Caco-2 (cell line): ENCODE measurements around the gene ZNF500. TPM values are rescaled to one million over a fixed set of nuclear protein-coding genes. Genes with fewer than 3 reads are reported as not detected.

Experiments used
- BruUV-seq: library from RNA; stranded (reverse); fragments of 400-500 nt; replicated peaks from 2 replicates; lab custom pipeline; 2021; lab: Mats Ljungman, UMichigan
- CTCF ChIA-PET: fragments of 300-600 bp; sonication (Branson Sonifier 250); formaldehyde crosslinking; loops from one replicate; lab custom pipeline; 2022; ENCODE audit warnings: antibody characterized with exemption; lab: Charles Lee
- POLR2A ChIA-PET: fragments of 300-600 bp; sonication (Branson Sonifier 250); formaldehyde crosslinking; loops from one replicate; lab custom pipeline; 2022; ENCODE audit warnings: antibody characterized with exemption; lab: Charles Lee
- DNase-seq, 2 experiments: peaks; one replicate each; pipeline versions ENCODE4 v3.0.0 to v3.0.0-alpha.2; 2020 to 2022
- H3K27me3 ChIP-seq: replicated peaks from 2 replicates; pipeline ENCODE4 v1.6.0; 2011; ENCODE audit warnings: low read length; ENCODE audit not compliant: control insufficient read depth, insufficient read depth
- H3K36me3 ChIP-seq: 2 replicates; pipeline ENCODE4 v1.5.1; 2011; ENCODE audit warnings: low read length; ENCODE audit not compliant: control insufficient read depth, insufficient read depth
- H3K4me1 ChIP-seq: fragments of 250-450 bp; sonication (Bioruptor Pico); 2 replicates; pipeline ENCODE4 v1.5.1; 2020; ENCODE audit warnings: mild to moderate bottlenecking
- H3K4me3 ChIP-seq: 2 replicates; pipeline ENCODE4 v1.5.1; 2011; ENCODE audit warnings: low read depth, mild to moderate bottlenecking, control low read depth, low read length
- H3K9me3 ChIP-seq: fragments of 250-450 bp; sonication (Bioruptor Pico); 2 replicates; pipeline ENCODE4 v1.5.1; 2020; ENCODE audit warnings: mild to moderate bottlenecking, moderate library complexity
- H3K27ac Mint-ChIP-seq: one replicate; pipeline ENCODE4 v1.8.0; 2022; ENCODE audit warnings: mixed read lengths; ENCODE audit not compliant: unreplicated experiment
- H3K27me3 Mint-ChIP-seq: one replicate; pipeline ENCODE4 v1.8.0; 2022; ENCODE audit warnings: mixed read lengths; ENCODE audit not compliant: insufficient read depth, unreplicated experiment
- H3K36me3 Mint-ChIP-seq: one replicate; pipeline ENCODE4 v1.8.0; 2022; ENCODE audit warnings: mild to moderate bottlenecking, mixed read lengths; ENCODE audit not compliant: insufficient read depth, unreplicated experiment
- H3K4me1 Mint-ChIP-seq: one replicate; pipeline ENCODE4 v1.8.0; 2022; ENCODE audit warnings: low read depth, mixed read lengths; ENCODE audit not compliant: unreplicated experiment
- H3K4me3 Mint-ChIP-seq: one replicate; pipeline ENCODE4 v1.8.0; 2022; ENCODE audit warnings: mild to moderate bottlenecking, moderate library complexity, mixed read lengths; ENCODE audit not compliant: unreplicated experiment
- H3K9me3 Mint-ChIP-seq: one replicate; pipeline ENCODE4 v1.8.0; 2022; ENCODE audit warnings: mixed read lengths; ENCODE audit not compliant: unreplicated experiment
- CTCF ChIP-seq, 2 experiments: fragments of 200-600 bp in 1 of 2; IDR thresholded peaks; 1 replicate in 1 of 2; 2 replicates in 1 of 2; pipeline versions ENCODE4 v1.5.1 to v1.8.0; 2011 to 2022; ENCODE audit warnings: antibody characterized with exemption in 1 of 2, control low read depth in 1 of 2, inconsistent platforms in 1 of 2, low read depth in 1 of 2, low read length in 1 of 2, mild to moderate bottlenecking in 1 of 2, moderate library complexity in 1 of 2; ENCODE audit not compliant: insufficient read depth in 1 of 2, severe bottlenecking in 1 of 2, unreplicated experiment in 1 of 2
- intact Hi-C: fragments of 100-400 bp; cut with micrococcal nuclease; formaldehyde crosslinking; loops from one replicate; pipeline ENCODE4 v1.10.0; 2022; ENCODE audit not compliant: unreplicated experiment
- total RNA-seq: library from RNA; stranded (reverse); gene quantifications from 2 replicates; pipeline ENCODE4 v1.2.3, GENCODE V29; 2022

ZNF500 gene
- total RNA-seq, 1 experiment from 2014 or later = 12.9 TPM

GRCh38 chr16:4796982-4797804 is 30.2 kb upstream of the ZNF500 start:
- ChIA-PET CTCF (no interaction called here), POLR2A (no interaction called here)
- no peaks in the 10 kb centered on the region for H3K27me3 Mint-ChIP-seq
- no TSS peak for BruUV-seq
- Histone ChIP-seq H3K9me3 (no peaks in the 10 kb centered on the region), H3K27me3 (no peaks in the 10 kb centered on the region), H3K4me3 (no peak overlapping the region), H3K4me1 (peaks cover 9% of the 10 kb centered on the region; the same call in 1 of the 2 replicates), H3K36me3 (no peaks in the 10 kb centered on the region)
- DNase-seq = no peak
- intact Hi-C loops = no loop called here
- H3K9me3 Mint-ChIP-seq = no peaks in the 10 kb centered on the region
- peaks cover 5% of the 10 kb centered on the region for H3K36me3 Mint-ChIP-seq
- no peaks in the 10 kb centered on the region for H3K4me1 Mint-ChIP-seq
- no peak overlapping the region for H3K27ac Mint-ChIP-seq
- H3K4me3 Mint-ChIP-seq = no peak overlapping the region
- no peak for TF ChIP-seq CTCF (IDR thresholded peaks at IDR 0.05; ENCODE audit: insufficient read depth in 1 of 2, low read depth in 1 of 2, low read length in 1 of 2, severe bottlenecking in 1 of 2, unreplicated experiment in 1 of 2)

- H3K36me3 Mint-ChIP-seq = peaks cover 4% of the 10 kb centered on the region
- intact Hi-C loops = no loop called here
- BruUV-seq = no TSS peak
- H3K4me3 ChIP-seq = no peak overlapping the region
- no peaks in the 10 kb centered on the region for H3K9me3 ChIP-seq
- no peaks in the 10 kb centered on the region for H3K36me3 ChIP-seq
- no peak overlapping the region for H3K27ac Mint-ChIP-seq
- no peaks in the 10 kb centered on the region for H3K9me3 Mint-ChIP-seq
- no peaks in the 10 kb centered on the region for H3K27me3 ChIP-seq
- CTCF ChIA-PET = interaction anchor here (1.1 kb wide), 1 partner anchor 160 kb away, joined by 3 read pairs; no protein-coding TSS in a partner anchor
- no peak for TF ChIP-seq CTCF (IDR thresholded peaks at IDR 0.05; ENCODE audit: insufficient read depth in 1 of 2, low read depth in 1 of 2, low read length in 1 of 2, severe bottlenecking in 1 of 2, unreplicated experiment in 1 of 2)
- POLR2A ChIA-PET = no interaction called here
- no peaks in the 10 kb centered on the region for H3K27me3 Mint-ChIP-seq
- peaks cover 3% of the 10 kb centered on the region; the same call in 1 of the 2 replicates for H3K4me1 ChIP-seq
- DNase-seq = no peak
- no peak overlapping the region for H3K4me3 Mint-ChIP-seq
- no peaks in the 10 kb centered on the region for H3K4me1 Mint-ChIP-seq
Observed at GRCh38 chr16:4795828-4796572, 29.0 kb upstream of the ZNF500 start.

GRCh38 chr16:4795181-4795827 is 28.3 kb upstream of the ZNF500 start, which contains the start of gene SMIM22:
Gene SMIM22 (plus strand): TSS chr16:4795369. CDS start chr16:4795735, 366 bp downstream.
- Histone ChIP-seq H3K9me3 (no peaks in the 10 kb centered on the region), H3K4me1 (peaks cover 2% of the 10 kb centered on the region; the same call in 1 of the 2 replicates), H3K36me3 (no peaks in the 10 kb centered on the region), H3K27me3 (no peaks in the 10 kb centered on the region), H3K4me3 (no peak within 1 kb of the TSS)
- no peak for DNase-seq
- Mint-ChIP-seq H3K27me3 (no peaks in the 10 kb centered on the region), H3K27ac (no peak within 1 kb of the TSS), H3K9me3 (no peaks in the 10 kb centered on the region), H3K4me3 (no peak within 1 kb of the TSS), H3K36me3 (peaks cover 4% of the 10 kb centered on the region), H3K4me1 (no peaks in the 10 kb centered on the region)
- no peak for TF ChIP-seq CTCF (IDR thresholded peaks at IDR 0.05; ENCODE audit: insufficient read depth in 1 of 2, low read depth in 1 of 2, low read length in 1 of 2, severe bottlenecking in 1 of 2, unreplicated experiment in 1 of 2)
- CTCF ChIA-PET = interaction anchor here (1.1 kb wide), 1 partner anchor 160 kb away, joined by 3 read pairs; no protein-coding TSS in a partner anchor
- POLR2A ChIA-PET = no interaction called here
- intact Hi-C loops = no loop called here
- BruUV-seq = no TSS peak
